Anterior cingulate cortex (tissue), 58 donors: ENCODE data around the gene TRPC5OS.

Source experiments
- DNase-seq, 58 donors: peaks; one replicate each; lab custom pipeline; 2025; lab: John Stamatoyannopoulos, UW

Gene TRPC5OS

GRCh38 chrX:111875881-111876280 is at the start of gene TRPC5OS:
TSS of gene TRPC5OS (plus strand) at chrX:111876181. CDS start at chrX:111901850, 25,669 bp downstream.
- DNase-seq: no peak

- no peak for DNase-seq
These were observed 46.6 kb upstream of the TRPC5OS start for GRCh38 chrX:111829345-111829744.

- no peak for DNase-seq
These were observed 45.4 kb upstream of the TRPC5OS start for GRCh38 chrX:111830571-111830970.

- DNase-seq: peak in 6 of 58 donors; percentile 0 to 32 (median 0)
These were observed 44.6 kb upstream of the TRPC5OS start for GRCh38 chrX:111831343-111831742.

- peak in 5 of 58 donors; percentile 0 to 2 (median 0) for DNase-seq
These were observed 38.8 kb upstream of the TRPC5OS start for GRCh38 chrX:111837197-111837596.

- DNase-seq: no peak
These were observed 28.4 kb upstream of the TRPC5OS start for GRCh38 chrX:111847491-111848133.

GRCh38 chrX:111848541-111848940 is 27.4 kb upstream of the TRPC5OS start:
- no peak for DNase-seq

- no peak for DNase-seq
These were observed 25.0 kb upstream of the TRPC5OS start for GRCh38 chrX:111850975-111851374.

GRCh38 chrX:111854556-111855490 is 21.2 kb upstream of the TRPC5OS start:
- no peak for DNase-seq

GRCh38 chrX:111857534-111858060 is 18.4 kb upstream of the TRPC5OS start:
- DNase-seq: no peak

GRCh38 chrX:111861605-111862004 is 14.4 kb upstream of the TRPC5OS start:
- no peak for DNase-seq

GRCh38 chrX:111867236-111867635 is 8.7 kb upstream of the TRPC5OS start:
- no peak for DNase-seq

- no peak for DNase-seq
These were observed 7.0 kb upstream of the TRPC5OS start for GRCh38 chrX:111868726-111869638.

- peak in 33 of 58 donors; percentile 0 to 55 (median 3) for DNase-seq
These were observed 6.3 kb upstream of the TRPC5OS start for GRCh38 chrX:111869639-111870034.

GRCh38 chrX:111874241-111874640 is 1.7 kb upstream of the TRPC5OS start:
- DNase-seq: no peak

GRCh38 chrX:111876646-111877045 is 665 bp downstream of the TRPC5OS start:
- DNase-seq: no peak

GRCh38 chrX:111877681-111878080 is 1.7 kb downstream of the TRPC5OS start:
- DNase-seq: no peak

- DNase-seq: no peak
These were observed 4.8 kb downstream of the TRPC5OS start for GRCh38 chrX:111880735-111881134.

- no peak for DNase-seq
These were observed 5.7 kb downstream of the TRPC5OS start for GRCh38 chrX:111881715-111882114.

- peak in 14 of 58 donors; percentile 0 to 8 (median 2) for DNase-seq
These were observed 10.7 kb downstream of the TRPC5OS start for GRCh38 chrX:111886678-111887077.
